GM10266 (cell line): Measurements from ENCODE around the gene EZH1.

ENCODE experiments used
- DNase-seq: peaks from one replicate; pipeline ENCODE4 v3.0.0; 2012; ENCODE audit errors: extremely low spot score
- TF ChIP-seq, protein P1 (sequence below): IDR thresholded peaks from 2 replicates; pipeline ENCODE4 v1.5.1; 2012; ENCODE audit warnings: mild to moderate bottlenecking, low read depth; ENCODE audit not compliant: control insufficient read depth, insufficient read depth; ENCODE audit errors: missing control alignments

The EZH1 gene

DNA sequence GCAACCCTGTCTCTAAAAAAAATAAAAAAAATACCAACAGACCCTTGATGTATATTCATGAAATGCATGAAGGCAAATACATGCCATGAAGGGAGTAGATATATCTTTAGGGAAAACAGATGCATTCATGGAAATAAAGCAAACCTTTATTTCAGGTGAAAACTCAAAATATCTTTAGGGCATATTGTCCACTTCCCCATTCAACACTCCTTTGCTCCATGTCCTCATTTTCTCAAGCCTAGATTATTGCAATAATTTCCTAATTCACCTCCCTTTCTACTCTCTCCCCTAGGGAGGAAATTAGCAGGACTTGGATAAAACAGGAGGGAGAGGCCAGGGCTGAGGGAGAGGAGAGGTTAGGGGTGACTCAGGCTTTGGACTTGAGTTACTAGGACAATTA is 22.7 kb upstream of the EZH1 start:
- no peak for DNase-seq
- TF ChIP-seq, protein P1, sequence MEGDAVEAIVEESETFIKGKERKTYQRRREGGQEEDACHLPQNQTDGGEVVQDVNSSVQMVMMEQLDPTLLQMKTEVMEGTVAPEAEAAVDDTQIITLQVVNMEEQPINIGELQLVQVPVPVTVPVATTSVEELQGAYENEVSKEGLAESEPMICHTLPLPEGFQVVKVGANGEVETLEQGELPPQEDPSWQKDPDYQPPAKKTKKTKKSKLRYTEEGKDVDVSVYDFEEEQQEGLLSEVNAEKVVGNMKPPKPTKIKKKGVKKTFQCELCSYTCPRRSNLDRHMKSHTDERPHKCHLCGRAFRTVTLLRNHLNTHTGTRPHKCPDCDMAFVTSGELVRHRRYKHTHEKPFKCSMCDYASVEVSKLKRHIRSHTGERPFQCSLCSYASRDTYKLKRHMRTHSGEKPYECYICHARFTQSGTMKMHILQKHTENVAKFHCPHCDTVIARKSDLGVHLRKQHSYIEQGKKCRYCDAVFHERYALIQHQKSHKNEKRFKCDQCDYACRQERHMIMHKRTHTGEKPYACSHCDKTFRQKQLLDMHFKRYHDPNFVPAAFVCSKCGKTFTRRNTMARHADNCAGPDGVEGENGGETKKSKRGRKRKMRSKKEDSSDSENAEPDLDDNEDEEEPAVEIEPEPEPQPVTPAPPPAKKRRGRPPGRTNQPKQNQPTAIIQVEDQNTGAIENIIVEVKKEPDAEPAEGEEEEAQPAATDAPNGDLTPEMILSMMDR = no peak

DNA sequence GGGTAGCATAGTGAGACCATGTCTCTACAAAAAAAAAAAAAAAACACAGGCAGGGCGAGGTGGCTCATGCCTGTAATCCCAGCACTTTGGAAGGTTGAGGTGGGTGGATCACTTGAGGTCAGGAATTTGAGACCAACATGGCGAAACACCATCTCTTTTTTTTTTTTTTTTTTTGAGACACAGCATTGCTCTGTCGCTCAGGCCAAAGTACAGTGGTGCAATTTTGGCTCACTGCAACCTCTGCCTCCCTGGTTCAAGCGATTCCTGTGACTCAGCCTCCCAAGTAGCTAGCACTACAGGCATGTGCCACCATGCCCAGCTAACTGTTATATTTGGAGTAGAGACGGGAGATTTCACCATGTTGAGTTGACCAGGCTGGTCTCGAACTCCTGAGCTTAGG is 21.3 kb upstream of the EZH1 start:
- TF ChIP-seq, protein P1 = no peak
- no peak for DNase-seq

DNA sequence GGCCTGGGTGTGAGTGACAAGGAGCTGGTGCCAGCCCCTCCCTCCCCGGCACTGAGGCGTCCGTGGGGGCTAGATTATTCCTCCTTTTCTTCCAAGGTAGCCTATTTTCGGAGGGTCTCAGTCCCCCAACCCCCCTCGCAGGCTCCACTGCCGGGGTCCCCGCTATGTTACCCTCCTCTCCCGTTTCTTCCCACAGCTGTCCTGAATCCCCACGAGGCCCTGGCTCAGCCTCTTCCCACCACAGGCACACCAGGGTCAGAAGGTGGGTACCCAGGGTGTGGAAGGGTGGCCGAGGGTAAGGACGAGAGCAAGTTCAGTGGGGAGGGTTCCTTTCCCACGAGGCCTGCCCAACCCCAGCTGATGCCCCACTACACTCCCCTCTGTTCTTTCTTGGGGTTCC is 16.8 kb upstream of the EZH1 start:
- TF ChIP-seq, protein P1 = no peak
- no peak for DNase-seq

DNA sequence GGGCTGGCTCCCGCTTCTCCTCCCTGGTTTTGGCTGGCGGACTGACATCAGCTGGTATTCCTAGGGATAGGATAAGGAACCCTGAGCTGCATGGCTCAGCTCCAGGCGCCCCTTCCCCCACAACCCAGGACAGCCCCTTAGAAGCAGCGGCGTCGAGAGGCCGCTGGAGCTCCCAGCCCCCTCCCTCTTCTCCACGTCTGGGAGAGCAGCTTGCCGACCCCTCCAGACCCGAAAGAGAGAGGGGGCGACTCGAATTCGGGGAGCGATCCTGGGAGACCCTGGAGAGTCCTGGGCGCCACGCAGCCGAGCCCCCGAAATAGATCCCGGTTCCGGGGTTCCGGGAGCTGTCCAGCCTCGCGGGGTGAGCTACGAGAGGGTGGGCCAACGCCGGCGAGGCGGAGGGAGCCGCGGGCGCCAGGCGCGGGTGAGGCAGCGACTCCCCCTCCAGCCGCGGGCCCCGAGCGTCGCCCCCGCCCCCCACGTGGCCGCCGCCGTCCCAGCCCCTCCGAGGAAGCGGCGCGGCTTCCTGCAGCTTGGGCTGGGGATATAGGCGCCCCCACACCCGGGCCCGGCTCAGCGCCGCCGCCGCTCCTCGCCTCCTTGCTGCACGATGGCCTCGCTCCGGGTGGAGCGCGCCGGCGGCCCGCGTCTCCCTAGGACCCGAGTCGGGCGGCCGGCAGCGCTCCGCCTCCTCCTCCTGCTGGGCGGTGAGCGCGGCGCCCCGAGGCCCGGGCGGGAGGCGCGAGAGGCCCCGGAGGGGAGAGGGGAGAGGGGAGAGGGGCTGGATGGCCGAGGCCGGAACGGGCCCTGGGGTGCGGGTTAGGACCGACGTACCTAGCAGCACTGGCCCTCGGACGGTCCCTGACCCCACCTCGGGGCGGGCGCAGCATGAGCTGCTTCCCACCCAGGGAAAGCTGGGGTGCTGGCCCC is 16.1 kb upstream of the EZH1 start, which contains the start of gene RAMP2:
TSS of gene RAMP2 (plus strand) at position 576 of the 930 bp plus-strand sequence. CDS start at position 611, 35 bp downstream.
- TF ChIP-seq, protein P1 = no peak
- DNase-seq = peak; percentile 54

DNA sequence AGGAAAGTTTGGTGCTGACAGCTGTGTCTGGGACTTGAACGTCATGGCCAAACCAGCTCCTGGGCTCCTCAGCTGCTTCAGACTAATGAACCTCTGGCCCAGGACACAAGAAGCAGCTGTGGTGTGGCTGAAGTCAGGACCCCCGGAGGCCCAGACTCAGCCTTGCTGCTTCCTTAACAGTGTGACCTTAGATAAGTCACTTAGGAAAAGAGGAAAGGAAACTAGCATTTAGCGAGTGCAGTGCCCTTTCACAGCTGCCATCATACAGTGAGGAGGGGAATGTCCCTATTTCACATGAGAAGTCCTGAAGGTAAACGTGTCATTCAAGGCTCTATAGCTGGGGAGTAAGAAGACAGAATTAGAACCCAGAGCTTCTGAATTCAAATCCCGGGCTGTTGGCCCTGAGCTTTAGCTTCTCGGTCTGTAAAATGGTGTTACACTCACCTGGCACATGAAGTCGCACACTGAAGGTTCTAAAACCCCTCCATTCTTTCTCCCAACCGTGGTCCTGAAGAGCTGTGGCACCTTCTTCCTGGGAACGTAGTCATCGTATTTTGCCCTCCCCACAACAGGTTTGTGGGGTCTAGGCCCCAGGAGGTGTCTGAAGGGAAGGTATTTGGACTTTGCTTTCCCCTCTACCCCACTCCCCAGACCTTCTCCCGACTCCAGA is 15.3 kb upstream of the EZH1 start:
- peak; percentile 67 for DNase-seq
- TF ChIP-seq, protein P1 = no peak

DNA sequence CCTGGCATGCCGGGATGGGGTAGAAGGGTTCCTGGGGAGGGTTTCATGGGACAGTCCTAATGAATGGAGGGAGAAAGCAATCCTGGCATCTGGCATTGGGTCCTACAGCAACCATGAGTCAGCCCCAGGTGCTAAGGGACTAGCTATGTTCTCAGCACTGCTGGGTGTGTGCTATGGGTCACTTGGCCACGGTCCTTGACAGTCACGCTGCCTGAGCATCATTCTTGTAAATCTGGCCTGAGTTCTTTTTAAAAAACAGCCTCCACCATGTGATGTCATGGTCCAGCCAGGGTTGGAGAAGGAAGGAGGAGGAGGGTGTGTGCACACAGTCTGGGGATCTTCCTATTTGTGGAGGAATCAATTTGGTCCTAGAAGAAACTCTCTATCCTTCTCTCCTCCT is 9.9 kb upstream of the EZH1 start:
- no peak for DNase-seq
- TF ChIP-seq, protein P1 = no peak

DNA sequence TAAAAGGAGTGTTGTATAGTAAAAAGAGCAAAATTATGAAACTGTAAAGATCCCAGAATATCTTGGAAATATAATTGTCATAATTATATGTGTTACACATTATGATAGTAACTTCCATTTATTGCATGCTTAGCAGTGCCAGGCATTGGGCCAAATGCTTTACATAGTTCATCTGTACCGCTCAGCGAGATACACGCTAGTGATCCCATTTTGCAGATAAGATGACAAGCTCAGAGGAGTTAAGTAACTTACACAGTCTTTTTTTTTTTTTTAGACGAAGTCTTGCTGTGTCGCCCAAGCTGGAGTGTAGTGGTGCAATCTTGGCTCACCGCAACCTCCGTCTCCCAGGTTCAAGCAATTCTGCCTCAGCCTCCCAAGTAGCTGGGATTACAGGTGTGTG is 6.8 kb upstream of the EZH1 start:
- TF ChIP-seq, protein P1 = no peak
- DNase-seq = no peak
